ENCODE measurements around the gene LRP1B.

Gene LRP1B

GRCh38 chr2:141490886-141491285 lies 639.9 kb downstream of the LRP1B start:
- Histone ChIP-seq H3K36me3 (ENCODE audit: insufficient read depth, low read length) (no peaks in the 10 kb centered on the region), H3K27me3 (ENCODE audit: insufficient read depth, low read length) (no peaks in the 10 kb centered on the region), H4K20me1 (ENCODE audit: insufficient read depth, low read length) (no peaks in the 10 kb centered on the region), H3K79me2 (ENCODE audit: insufficient read depth, low read length) (no peaks in the 10 kb centered on the region), H2AFZ (ENCODE audit: low read length) (no peak overlapping the region), H3K4me3 (ENCODE audit: low read depth, low read length, poor library complexity, severe bottlenecking) (no peak overlapping the region), H3K4me1 (ENCODE audit: insufficient read depth, low read length, severe bottlenecking) (no peaks in the 10 kb centered on the region), H3K27ac (ENCODE audit: low read depth, low read length, poor library complexity, severe bottlenecking) (no peak overlapping the region), H3K9me2 (ENCODE audit: low read depth, low read length) (no peaks in the 10 kb centered on the region), H3K9ac (ENCODE audit: low read length) (no peak overlapping the region), H3K4me2 (ENCODE audit: low read length) (no peak overlapping the region), H3K9me3 (ENCODE audit: low read length) (no peaks in the 10 kb centered on the region), H3F3A (ENCODE audit: insufficient read depth, low read length) (no peaks in the 10 kb centered on the region)
- TF ChIP-seq EZH2 (IDR thresholded peaks at IDR 0.05; ENCODE audit: borderline replicate concordance, low read length) (no peak), CTCF (IDR thresholded peaks at IDR 0.05; ENCODE audit: low read length) (no peak)

GRCh38 chr2:141482697-141483096 lies 648.1 kb downstream of the LRP1B start:
- Histone ChIP-seq H3K4me1 (ENCODE audit: insufficient read depth, low read length, severe bottlenecking) (no peaks in the 10 kb centered on the region), H3K27ac (ENCODE audit: low read depth, low read length, poor library complexity, severe bottlenecking) (no peak overlapping the region), H3K9me2 (ENCODE audit: low read depth, low read length) (no peaks in the 10 kb centered on the region), H3K4me3 (ENCODE audit: low read depth, low read length, poor library complexity, severe bottlenecking) (no peak overlapping the region), H3K79me2 (ENCODE audit: insufficient read depth, low read length) (no peaks in the 10 kb centered on the region), H3F3A (ENCODE audit: insufficient read depth, low read length) (no peaks in the 10 kb centered on the region), H2AFZ (ENCODE audit: low read length) (no peak overlapping the region), H3K4me2 (ENCODE audit: low read length) (no peak overlapping the region), H3K9ac (ENCODE audit: low read length) (no peak overlapping the region), H4K20me1 (ENCODE audit: insufficient read depth, low read length) (no peaks in the 10 kb centered on the region), H3K27me3 (ENCODE audit: insufficient read depth, low read length) (no peaks in the 10 kb centered on the region), H3K36me3 (ENCODE audit: insufficient read depth, low read length) (no peaks in the 10 kb centered on the region), H3K9me3 (ENCODE audit: low read length) (no peaks in the 10 kb centered on the region)
- TF ChIP-seq EZH2 (IDR thresholded peaks at IDR 0.05; ENCODE audit: borderline replicate concordance, low read length) (no peak), CTCF (IDR thresholded peaks at IDR 0.05; ENCODE audit: low read length) (no peak)

DNA sequence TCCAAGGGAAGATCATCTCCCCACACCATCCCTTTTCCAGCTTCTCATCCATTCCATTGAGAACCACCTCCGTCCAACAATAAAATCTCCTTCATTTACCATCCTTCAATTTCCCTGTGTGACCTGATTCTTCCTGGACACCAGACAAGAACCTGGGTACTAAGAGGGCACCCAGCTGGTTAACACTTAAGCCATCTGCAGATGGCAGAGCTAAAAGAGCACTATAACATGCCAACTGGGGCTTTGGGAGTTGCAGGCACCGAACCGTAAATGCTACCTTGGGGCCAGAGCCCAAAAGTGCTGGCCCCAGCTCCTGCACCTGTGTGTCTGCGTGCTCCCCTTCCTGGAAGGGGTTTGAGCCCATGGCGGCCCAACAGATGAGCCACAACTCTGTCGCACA lies 655.0 kb downstream of the LRP1B start:
- Histone ChIP-seq H3F3A (ENCODE audit: insufficient read depth, low read length) (no peaks in the 10 kb centered on the region), H2AFZ (ENCODE audit: low read length) (no peak overlapping the region), H3K4me1 (ENCODE audit: insufficient read depth, low read length, severe bottlenecking) (no peaks in the 10 kb centered on the region), H3K79me2 (ENCODE audit: insufficient read depth, low read length) (no peaks in the 10 kb centered on the region), H3K9ac (ENCODE audit: low read length) (no peak overlapping the region), H3K27me3 (ENCODE audit: insufficient read depth, low read length) (no peaks in the 10 kb centered on the region), H3K27ac (ENCODE audit: low read depth, low read length, poor library complexity, severe bottlenecking) (no peak overlapping the region), H4K20me1 (ENCODE audit: insufficient read depth, low read length) (no peaks in the 10 kb centered on the region), H3K9me3 (ENCODE audit: low read length) (no peaks in the 10 kb centered on the region), H3K36me3 (ENCODE audit: insufficient read depth, low read length) (no peaks in the 10 kb centered on the region), H3K4me2 (ENCODE audit: low read length) (no peak overlapping the region), H3K4me3 (ENCODE audit: low read depth, low read length, poor library complexity, severe bottlenecking) (no peak overlapping the region), H3K9me2 (ENCODE audit: low read depth, low read length) (no peaks in the 10 kb centered on the region)
- no peak for TF ChIP-seq CTCF (IDR thresholded peaks at IDR 0.05; ENCODE audit: low read length)
